ENCODE measurements around the gene PSMG3. TPM values are rescaled to one million over a fixed set of nuclear protein-coding genes. Genes with fewer than 3 reads are reported as not detected.
A peak's percentile ranks its signal among the peaks of the same experiment; 100 is the strongest.

The PSMG3 gene
- polyA plus RNA-seq, 2 of the 4 experiments (the other 2 are of a cell fraction) = 75.9 to 89.3 TPM

DNA sequence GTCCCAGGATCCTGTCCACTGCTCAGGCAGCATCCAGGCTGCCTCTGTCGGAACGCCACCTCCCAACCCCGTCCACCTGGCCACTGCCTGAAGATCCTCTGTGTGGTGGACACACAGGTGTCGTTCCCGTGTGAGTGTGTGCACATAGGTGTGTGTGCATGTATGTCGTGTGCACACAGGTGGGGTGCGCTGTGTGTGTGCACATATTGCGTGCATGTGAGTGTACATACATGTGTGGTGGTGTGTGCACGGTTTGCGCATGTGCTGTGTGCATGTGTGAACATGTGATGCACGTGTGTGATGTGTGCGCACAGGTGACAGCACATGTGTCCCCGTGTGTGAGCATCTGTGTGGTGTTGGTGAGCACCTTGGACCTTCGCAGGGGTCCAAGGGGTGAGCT lies 20.9 kb downstream of the PSMG3 start:
- DNase-seq (ENCODE audit: low read depth in 1 of 2, low spot score in 1 of 2) (peak in 1 of 2 experiments; percentile 40), ATAC-seq (no peak), FAIRE-seq (no peak)
- WGBS (ENCODE audit: missing lambda C conversion rate) = 91% methylated on average over 14 of the region's 14 CpGs
- Histone ChIP-seq H3K4me3 (no peak overlapping the region), H3K4me2 (no peak overlapping the region), H3K4me1 (peaks cover 42% of the 10 kb centered on the region), H3K9me3 (no peaks in the 10 kb centered on the region), H3K27ac (peak overlapping the region in 1 of 2 experiments; percentile 98; a peak in 1 of 6 replicates)
- no peak for TF ChIP-seq REST (IDR thresholded peaks at IDR 0.05)
- no peak for TF ChIP-seq PHF8 (IDR thresholded peaks at IDR 0.05; ENCODE audit: borderline replicate concordance, low read depth)
- no peak for TF ChIP-seq CHD4 (IDR thresholded peaks at IDR 0.05; ENCODE audit: borderline replicate concordance)
- no peak for TF ChIP-seq ZNF302 (CRISPR knock-in tag; IDR thresholded peaks at IDR 0.05)
- TF ChIP-seq POLR2AphosphoS2 (conservative IDR thresholded peaks at IDR 0.05; ENCODE audit: low read length) = peak; percentile 83; the same call in 1 of the 2 replicates
- no peak for TF ChIP-seq HDAC2 (IDR thresholded peaks at IDR 0.05)
- peak; percentile 61; the same call in 1 of the 2 replicates for TF ChIP-seq KDM1A (IDR thresholded peaks at IDR 0.05; ENCODE audit: low read depth)
- ChIA-PET CTCF (interaction anchor here (1.0 to 18.4 kb wide), 4 partner anchors 8 to 42 kb away, joined by 3 to 204 read pairs (median 4); partner anchors contain the start of gene TMEM184A), POLR2A (interaction anchor here (1.0 kb wide), 1 partner anchor 16 kb away, joined by 3 read pairs; no protein-coding TSS in a partner anchor)

- CTCF ChIA-PET = interaction anchor here (0.5 to 18.4 kb wide), 9 partner anchors 8 to 802 kb away, joined by 3 to 204 read pairs (median 4); partner anchors contain the start of gene TMEM184A
- Histone ChIP-seq H3K4me3 (no peak overlapping the region), H3K27ac (peak overlapping the region in 1 of 2 experiments; percentile 98; a peak in 3 of 6 replicates), H3K4me1 (peaks cover 47% of the 10 kb centered on the region), H3K9me3 (no peaks in the 10 kb centered on the region), H3K4me2 (no peak overlapping the region)
- TF ChIP-seq ZC3H11A (IDR thresholded peaks at IDR 0.05) (no peak), JUN (IDR thresholded peaks at IDR 0.05) (0 out of 5 replicates have a peak, but pooled peaks of 1 of the 2 experiments have one; percentile 37), RAD21 (conservative IDR thresholded peaks at IDR 0.05 in 1 of 2, IDR thresholded peaks at IDR 0.05 in 1 of 2) (peak; percentile 12 to 38; a peak in 1 of 5 replicates)
- 76% methylated on average over 17 of the region's 17 CpGs for WGBS (ENCODE audit: missing lambda C conversion rate)
- DNase-seq (ENCODE audit: low read depth in 1 of 2, low spot score in 1 of 2) (peak in 1 of 2 experiments; percentile 53), FAIRE-seq (no peak), ATAC-seq (peak in 1 of 2 experiments; percentile 1; a peak in 3 of 6 replicates)
- POLR2A ChIA-PET = interaction anchor here (1.0 to 1.4 kb wide), 2 partner anchors 15 to 16 kb away, joined by 3 read pairs; no protein-coding TSS in a partner anchor
Measured at GRCh38 chr7:1548438-1548831, 21.4 kb downstream of the PSMG3 start.

GRCh38 chr7:1547777-1548437 lies 21.9 kb downstream of the PSMG3 start:
- POLR2A ChIA-PET = interaction anchor here (1.0 to 1.4 kb wide), 2 partner anchors 15 to 16 kb away, joined by 3 read pairs; no protein-coding TSS in a partner anchor
- ATAC-seq = peak in 1 of 2 experiments; percentile 0; a peak in 1 of 6 replicates
- TF ChIP-seq REST (IDR thresholded peaks at IDR 0.05) = peak; percentile 2; the same call in 1 of the 2 replicates
- no peak for TF ChIP-seq RAD21 (conservative IDR thresholded peaks at IDR 0.05 in 1 of 2, IDR thresholded peaks at IDR 0.05 in 1 of 2)
- DNase-seq (ENCODE audit: low read depth in 1 of 2, low spot score in 1 of 2) = no peak
- CTCF ChIA-PET = interaction anchor here (0.5 to 18.4 kb wide), 9 partner anchors 9 to 803 kb away, joined by 3 to 204 read pairs (median 3); partner anchors contain the start of gene TMEM184A
- Histone ChIP-seq H3K4me1 (peaks cover 52% of the 10 kb centered on the region), H3K4me3 (no peak overlapping the region), H3K4me2 (no peak overlapping the region), H3K9me3 (no peaks in the 10 kb centered on the region), H3K27ac (peak overlapping the region in 1 of 2 experiments; percentile 98; a peak in 3 of 6 replicates)
- no peak for FAIRE-seq
- 90% methylated on average over 31 of the region's 35 CpGs for WGBS (ENCODE audit: missing lambda C conversion rate)
